Ascending aorta (tissue), 2 donors: ENCODE data around the gene ZC3H7A. TPM values are rescaled to one million over a fixed set of nuclear protein-coding genes. Genes with fewer than 3 reads are reported as not detected.
A peak's percentile ranks its signal among the peaks of the same experiment; 100 is the strongest.

Source experiments
- DNase-seq, 2 donors: peaks; one replicate each; pipeline ENCODE4 v3.0.0-alpha.2; 2019; ENCODE audit warnings: low spot score in 2 of 2
- H3K27ac ChIP-seq, 2 donors: fragments of 200-600 bp; sonication (generic); one replicate each; pipeline ENCODE4 v1.5.1; 2016 to 2017; ENCODE audit warnings: mild to moderate bottlenecking in 1 of 2
- H3K27me3 ChIP-seq: fragments of 200-600 bp; sonication (generic); one replicate; pipeline ENCODE4 v1.5.1; 2017
- H3K36me3 ChIP-seq, 2 donors: fragments of 200-600 bp; sonication (generic); one replicate each; pipeline ENCODE4 v1.5.1; 2016
- H3K4me1 ChIP-seq, 2 donors: fragments of 200-600 bp; sonication (generic); one replicate each; pipeline ENCODE4 v1.5.1; 2016 to 2017; ENCODE audit warnings: mild to moderate bottlenecking in 1 of 2
- H3K4me3 ChIP-seq, 2 donors: fragments of 200-600 bp; sonication (generic); one replicate each; pipeline ENCODE4 v1.5.1; 2016 to 2017; ENCODE audit warnings: mild to moderate bottlenecking in 1 of 2
- H3K9me3 ChIP-seq, 2 donors: fragments of 200-600 bp; sonication (generic); one replicate each; pipeline ENCODE4 v1.5.1; 2016
- CTCF ChIP-seq, 3 experiments: fragments of 200-600 bp in 2 of 3; fragments of 450-650 bp in 1 of 3; sonication (generic) in 2 of 3; IDR thresholded peaks; one replicate each; pipeline ENCODE4 v1.5.1; 2016 to 2019; ENCODE audit warnings: antibody characterized with exemption in 3 of 3, mild to moderate bottlenecking in 1 of 3, moderate library complexity in 1 of 3
- intact Hi-C: fragments of 100-400 bp; cut with DNase I; formaldehyde crosslinking; loops from one replicate; pipeline ENCODE4 v1.15.1; 2023
- total RNA-seq: library from RNA; depleted of rRNA; stranded (reverse); fragments of >200 nt; gene quantifications from one replicate; pipeline ENCODE4 v1.1.0, GENCODE V29; 2016

ZC3H7A gene
- total RNA-seq, 1 donor from 2014 or later, result 56.9 TPM

GRCh38 chr16:11797957-11798299 lies 870 bp upstream of the ZC3H7A start:
- intact Hi-C loops, result loop anchor here (2.0 to 5.0 kb wide), 5 partner anchors 15 to 665 kb away; partner anchors contain the start of genes GSPT1 and RSL1D1
- Histone ChIP-seq H3K4me1 (peaks cover 14 to 42% of the 10 kb centered on the region in 2 donors), H3K36me3 (no peaks in the 10 kb centered on the region), H3K27ac (peak overlapping the region; percentile 97 to 98), H3K4me3 (peak overlapping the region; percentile 58 to 91), H3K9me3 (no peaks in the 10 kb centered on the region), H3K27me3 (no peaks in the 10 kb centered on the region)
- TF ChIP-seq CTCF (IDR thresholded peaks at IDR 0.05), result no peak
- peak in 1 of 2 donors; percentile 72 for DNase-seq

- peaks cover 14 to 51% of the 10 kb centered on the region in 2 donors for H3K4me1 ChIP-seq
- H3K27ac ChIP-seq, result peak overlapping the region; percentile 95 to 98
- H3K36me3 ChIP-seq, result no peaks in the 10 kb centered on the region
- no peaks in the 10 kb centered on the region for H3K9me3 ChIP-seq
- H3K27me3 ChIP-seq, result no peaks in the 10 kb centered on the region
- intact Hi-C loops, result loop anchor here (1.0 to 5.0 kb wide), 6 partner anchors 14 to 664 kb away; partner anchors contain the start of genes GSPT1, RSL1D1 and TXNDC11
- H3K4me3 ChIP-seq, result peak overlapping the region; percentile 70 to 91
- DNase-seq, result peak in 1 of 2 donors; percentile 89
- TF ChIP-seq CTCF (IDR thresholded peaks at IDR 0.05), result no peak
Measured at GRCh38 chr16:11796227-11797165, 562 bp downstream of the ZC3H7A start.

- intact Hi-C loops, result loop anchor here (1.0 to 5.0 kb wide), 6 partner anchors 13 to 663 kb away; partner anchors contain the start of genes GSPT1, RSL1D1 and TXNDC11
- H3K4me3 ChIP-seq, result peak overlapping the region; percentile 70 to 91
- H3K27ac ChIP-seq, result peak overlapping the region; percentile 95 to 98
- no peak for TF ChIP-seq CTCF (IDR thresholded peaks at IDR 0.05)
- H3K36me3 ChIP-seq, result no peaks in the 10 kb centered on the region
- no peaks in the 10 kb centered on the region for H3K27me3 ChIP-seq
- DNase-seq, result no peak
- no peaks in the 10 kb centered on the region for H3K9me3 ChIP-seq
- H3K4me1 ChIP-seq, result peaks cover 14 to 56% of the 10 kb centered on the region in 2 donors
Measured at GRCh38 chr16:11795887-11796226, 1.2 kb downstream of the ZC3H7A start.

DNA sequence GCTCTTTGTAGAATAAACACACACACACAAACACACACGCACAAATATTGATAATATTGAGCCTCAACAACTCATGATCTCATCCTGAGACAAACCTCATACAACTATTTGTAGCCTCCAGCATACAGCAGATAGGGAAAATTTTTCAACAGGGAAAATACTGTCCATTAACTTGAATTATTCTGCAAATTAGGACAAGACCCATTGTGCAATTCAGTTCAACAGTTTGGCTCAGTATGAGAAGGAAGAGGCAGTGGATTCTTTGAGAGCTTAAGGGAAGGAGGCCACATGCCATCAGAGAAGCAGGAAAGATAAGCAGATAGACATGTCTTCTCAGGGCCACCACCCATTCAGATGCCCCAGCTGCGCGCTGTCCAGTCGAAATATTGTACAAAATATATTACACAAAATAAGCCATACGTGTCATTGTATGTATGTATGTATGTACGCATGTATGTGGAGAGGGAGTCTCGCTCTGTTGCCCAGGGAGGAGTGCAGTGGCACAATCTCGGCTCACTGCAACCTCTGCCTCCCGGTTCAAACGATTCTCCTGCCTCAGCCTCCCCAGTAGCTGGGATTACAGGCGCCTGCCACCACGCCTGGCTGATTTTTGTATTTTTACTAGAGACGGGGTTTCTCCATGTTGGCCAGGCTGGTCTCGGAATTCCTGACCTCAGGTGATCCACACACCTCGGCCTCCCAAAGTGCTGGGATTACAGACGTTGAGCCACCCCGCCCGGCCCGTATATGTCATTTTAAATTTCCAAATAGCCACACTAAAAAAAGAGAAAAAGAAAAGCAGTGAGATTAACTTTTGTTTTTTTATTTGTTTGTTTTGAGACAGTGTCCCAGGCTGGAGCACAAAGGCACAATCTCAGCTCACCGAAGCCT lies 1.8 kb downstream of the ZC3H7A start:
- no peaks in the 10 kb centered on the region for H3K9me3 ChIP-seq
- no peak for DNase-seq
- intact Hi-C loops, result loop anchor here (5.0 kb wide), 3 partner anchors 57 to 298 kb away; partner anchors contain the start of genes GSPT1 and RSL1D1
- no peaks in the 10 kb centered on the region for H3K27me3 ChIP-seq
- TF ChIP-seq CTCF (IDR thresholded peaks at IDR 0.05), result no peak
- no peaks in the 10 kb centered on the region for H3K36me3 ChIP-seq
- H3K27ac ChIP-seq, result peak overlapping the region; percentile 95 to 98
- H3K4me3 ChIP-seq, result peak overlapping the region; percentile 70 to 91
- peaks cover 14 to 56% of the 10 kb centered on the region in 2 donors for H3K4me1 ChIP-seq

GRCh38 chr16:11794447-11794846 lies 2.6 kb downstream of the ZC3H7A start:
- no peak for DNase-seq
- Histone ChIP-seq H3K27ac (peak overlapping the region in 1 of 2 donors; percentile 98), H3K4me1 (peaks cover 14 to 49% of the 10 kb centered on the region in 2 donors), H3K9me3 (no peaks in the 10 kb centered on the region), H3K4me3 (no peak overlapping the region), H3K36me3 (peaks cover 0 to 3% of the 10 kb centered on the region in 2 donors), H3K27me3 (no peaks in the 10 kb centered on the region)
- TF ChIP-seq CTCF (IDR thresholded peaks at IDR 0.05), result no peak
- intact Hi-C loops, result no loop called here
